Neutrophil (primary cell): ENCODE results near the gene MCM10.

Experiments
- H3K27ac ChIP-seq: fragments of 200-600 bp; sonication (generic); 2 replicates; pipeline ENCODE4 v1.5.1; 2016; ENCODE audit warnings: mild to moderate bottlenecking, moderate library complexity
- H3K27me3 ChIP-seq: fragments of 200-600 bp; sonication (generic); 2 replicates; pipeline ENCODE4 v1.6.0; 2016; ENCODE audit warnings: mild to moderate bottlenecking
- H3K36me3 ChIP-seq: fragments of 200-600 bp; sonication (generic); 2 replicates; pipeline ENCODE4 v1.5.1; 2017
- H3K4me1 ChIP-seq, 2 experiments: fragments of 200-600 bp in 1 of 2; sonication (generic) in 1 of 2; 1 replicate in 1 of 2; 2 replicates in 1 of 2; pipeline versions ENCODE4 v1.5.1 to v1.6.1; 2013 to 2016; ENCODE audit warnings: low read depth in 1 of 2, low read length in 1 of 2, mild to moderate bottlenecking in 1 of 2, moderate library complexity in 1 of 2; ENCODE audit not compliant: control insufficient read depth in 1 of 2, insufficient read depth in 1 of 2
- H3K4me3 ChIP-seq, 2 experiments: fragments of 200-600 bp in 1 of 2; sonication (generic) in 1 of 2; 1 replicate in 1 of 2; 2 replicates in 1 of 2; pipeline ENCODE4 v1.5.1; 2013 to 2016; ENCODE audit warnings: low read depth in 1 of 2, low read length in 1 of 2, mild to moderate bottlenecking in 1 of 2, moderate library complexity in 1 of 2
- H3K9me3 ChIP-seq: fragments of 200-600 bp; sonication (generic); 2 replicates; pipeline ENCODE4 v1.5.1; 2016
- CTCF ChIP-seq: fragments of 200-600 bp; sonication (generic); IDR thresholded peaks from 2 replicates; pipeline ENCODE4 v1.5.1; 2016; ENCODE audit warnings: antibody characterized with exemption

Gene MCM10

GRCh38 chr10:13184276-13184675, 22.9 kb downstream of the MCM10 start:
- Histone ChIP-seq H3K4me3 (no peak overlapping the region), H3K36me3 (peaks cover 56% of the 10 kb centered on the region), H3K4me1 (no peaks in the 10 kb centered on the region), H3K27me3 (no peaks in the 10 kb centered on the region), H3K9me3 (no peaks in the 10 kb centered on the region), H3K27ac (no peak overlapping the region)
- TF ChIP-seq CTCF, result no peak

GRCh38 chr10:13184730-13185514, 23.6 kb downstream of the MCM10 start:
- Histone ChIP-seq H3K4me1 (no peaks in the 10 kb centered on the region), H3K9me3 (no peaks in the 10 kb centered on the region), H3K27me3 (no peaks in the 10 kb centered on the region), H3K27ac (no peak overlapping the region), H3K36me3 (peaks cover 62% of the 10 kb centered on the region), H3K4me3 (no peak overlapping the region)
- TF ChIP-seq CTCF, result no peak

- Histone ChIP-seq H3K27ac (no peak overlapping the region), H3K27me3 (no peaks in the 10 kb centered on the region)
These were observed 25.8 kb downstream of the MCM10 start for GRCh38 chr10:13187135-13187534.

GRCh38 chr10:13188593-13188992, 27.2 kb downstream of the MCM10 start:
- H3K4me1 ChIP-seq, result no peaks in the 10 kb centered on the region
- peaks cover 56% of the 10 kb centered on the region for H3K36me3 ChIP-seq
- no peak overlapping the region for H3K4me3 ChIP-seq
- no peaks in the 10 kb centered on the region for H3K9me3 ChIP-seq
- H3K27me3 ChIP-seq, result no peaks in the 10 kb centered on the region
- TF ChIP-seq CTCF, result no peak
- no peak overlapping the region for H3K27ac ChIP-seq

More at GRCh38 chr10:13187135-13187534, 25.8 kb downstream of the MCM10 start:
- no peaks in the 10 kb centered on the region for H3K4me1 ChIP-seq
- TF ChIP-seq CTCF, result no peak
- no peak overlapping the region for H3K4me3 ChIP-seq
- no peaks in the 10 kb centered on the region for H3K9me3 ChIP-seq
- H3K36me3 ChIP-seq, result peaks cover 52% of the 10 kb centered on the region

- Histone ChIP-seq H3K27ac (no peak overlapping the region), H3K27me3 (no peaks in the 10 kb centered on the region), H3K4me3 (no peak overlapping the region), H3K9me3 (no peaks in the 10 kb centered on the region), H3K4me1 (no peaks in the 10 kb centered on the region), H3K36me3 (peaks cover 54% of the 10 kb centered on the region)
- no peak for TF ChIP-seq CTCF
These were observed 28.6 kb downstream of the MCM10 start for GRCh38 chr10:13189961-13190360.
